Uterus (tissue), 4 donors: ENCODE measurements around the gene TMEM81. TPM values are rescaled to one million over a fixed set of nuclear protein-coding genes. Genes with fewer than 3 reads are reported as not detected.

Source experiments
- DNase-seq, 2 donors: peaks; one replicate each; pipeline ENCODE4 v3.0.0-alpha.2; 2019 to 2020
- H3K27ac ChIP-seq, 2 donors: fragments of 200-600 bp; sonication (generic); 1 replicate in 1 of 2; 2 replicates in 1 of 2; pipeline ENCODE4 v1.5.1; 2016 to 2018
- H3K27me3 ChIP-seq, 2 donors: fragments of 200-600 bp; sonication (generic); one replicate each; pipeline ENCODE4 v1.5.1; 2018 to 2019; ENCODE audit warnings: control low read depth in 1 of 2
- H3K36me3 ChIP-seq, 2 donors: fragments of 200-600 bp; sonication (generic); one replicate each; pipeline ENCODE4 v1.5.1; 2019; ENCODE audit warnings: control low read depth in 1 of 2
- H3K4me1 ChIP-seq, 2 donors: fragments of 200-600 bp; sonication (generic); one replicate each; pipeline ENCODE4 v1.5.1; 2018 to 2019; ENCODE audit warnings: control low read depth in 1 of 2
- H3K4me3 ChIP-seq, 2 donors: fragments of 200-600 bp; sonication (generic); 1 replicate in 1 of 2; 2 replicates in 1 of 2; pipeline ENCODE4 v1.5.1; 2018 to 2019; ENCODE audit warnings: mild to moderate bottlenecking in 1 of 2
- H3K9me3 ChIP-seq, 2 donors: fragments of 200-600 bp; sonication (generic); one replicate each; pipeline ENCODE4 v1.5.1; 2019; ENCODE audit warnings: control low read depth in 1 of 2
- POLR2A ChIP-seq, 2 donors: fragments of 450-650 bp; IDR thresholded peaks; one replicate each; pipeline ENCODE4 v1.6.1; 2016; ENCODE audit warnings: antibody characterized with exemption in 2 of 2, mild to moderate bottlenecking in 1 of 2, moderate library complexity in 1 of 2
- intact Hi-C: fragments of 100-400 bp; cut with DNase I; formaldehyde crosslinking; loops from one replicate; pipeline ENCODE4 v1.15.1; 2023; ENCODE audit warnings: low total_unique reads
- total RNA-seq, 4 donors: library from RNA; depleted of rRNA in 3 of 4; stranded (reverse); fragments of >200 nt in 3 of 4; gene quantifications; one replicate each; pipeline versions ENCODE4 v1.1.0 to v1.2.4, GENCODE V29; 2014 to 2023
- TF ChIP-seq, protein P1 (sequence below), 4 experiments: fragments of 200-600 bp in 2 of 4; fragments of 450-650 bp in 2 of 4; sonication (generic) in 2 of 4; IDR thresholded peaks; one replicate each; pipeline ENCODE4 v1.5.1; 2016 to 2019; ENCODE audit warnings: antibody characterized with exemption in 4 of 4, mild to moderate bottlenecking in 2 of 4, moderate library complexity in 1 of 4
- donor health status: DM: yes; HTN: yes; CAD: no.

The TMEM81 gene
- total RNA-seq, 4 donors from 2014 or later: 0.26 to 3.3 (median 1.7) TPM; not detected in 1

DNA sequence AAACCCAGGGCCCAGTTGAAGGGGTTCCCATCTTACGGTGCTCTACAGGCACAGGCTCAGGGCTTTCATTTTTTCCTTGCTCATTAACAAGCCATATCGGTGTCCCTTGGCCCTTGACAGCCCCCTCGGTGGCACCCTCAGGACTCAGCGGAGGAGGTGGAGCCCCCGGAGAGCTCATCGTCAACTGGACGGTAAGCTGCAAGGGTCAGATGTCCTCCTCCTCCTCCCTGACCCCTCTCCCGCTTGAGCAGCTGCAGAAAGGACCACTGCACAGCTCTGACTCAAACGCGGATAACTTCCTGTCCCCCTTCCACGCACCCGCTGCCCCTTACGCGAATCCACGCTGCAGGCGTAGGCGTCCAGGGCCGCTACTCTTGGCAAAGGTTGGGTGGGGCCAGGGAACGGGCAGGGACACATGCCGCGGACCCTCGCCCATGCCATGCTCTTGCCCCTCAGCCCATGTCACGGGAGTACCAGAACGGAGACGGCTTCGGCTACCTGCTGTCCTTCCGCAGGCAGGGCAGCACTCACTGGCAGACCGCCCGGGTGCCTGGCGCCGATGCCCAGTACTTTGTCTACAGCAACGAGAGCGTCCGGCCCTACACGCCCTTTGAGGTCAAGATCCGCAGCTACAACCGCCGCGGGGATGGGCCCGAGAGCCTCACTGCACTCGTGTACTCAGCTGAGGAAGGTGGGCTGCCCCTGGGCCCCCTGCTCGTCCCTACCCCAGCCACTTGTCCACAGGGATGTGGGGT, 14.7 kb downstream of the TMEM81 start:
- Histone ChIP-seq H3K4me1 (no peaks in the 10 kb centered on the region), H3K27ac (no peak overlapping the region), H3K9me3 (no peaks in the 10 kb centered on the region), H3K36me3 (no peaks in the 10 kb centered on the region), H3K4me3 (no peak overlapping the region), H3K27me3 (no peaks in the 10 kb centered on the region)
- peak in 1 of 2 donors; percentile 7 for DNase-seq
- intact Hi-C loops: no loop called here
- TF ChIP-seq POLR2A (IDR thresholded peaks at IDR 0.05): no peak
- TF ChIP-seq, protein P1, sequence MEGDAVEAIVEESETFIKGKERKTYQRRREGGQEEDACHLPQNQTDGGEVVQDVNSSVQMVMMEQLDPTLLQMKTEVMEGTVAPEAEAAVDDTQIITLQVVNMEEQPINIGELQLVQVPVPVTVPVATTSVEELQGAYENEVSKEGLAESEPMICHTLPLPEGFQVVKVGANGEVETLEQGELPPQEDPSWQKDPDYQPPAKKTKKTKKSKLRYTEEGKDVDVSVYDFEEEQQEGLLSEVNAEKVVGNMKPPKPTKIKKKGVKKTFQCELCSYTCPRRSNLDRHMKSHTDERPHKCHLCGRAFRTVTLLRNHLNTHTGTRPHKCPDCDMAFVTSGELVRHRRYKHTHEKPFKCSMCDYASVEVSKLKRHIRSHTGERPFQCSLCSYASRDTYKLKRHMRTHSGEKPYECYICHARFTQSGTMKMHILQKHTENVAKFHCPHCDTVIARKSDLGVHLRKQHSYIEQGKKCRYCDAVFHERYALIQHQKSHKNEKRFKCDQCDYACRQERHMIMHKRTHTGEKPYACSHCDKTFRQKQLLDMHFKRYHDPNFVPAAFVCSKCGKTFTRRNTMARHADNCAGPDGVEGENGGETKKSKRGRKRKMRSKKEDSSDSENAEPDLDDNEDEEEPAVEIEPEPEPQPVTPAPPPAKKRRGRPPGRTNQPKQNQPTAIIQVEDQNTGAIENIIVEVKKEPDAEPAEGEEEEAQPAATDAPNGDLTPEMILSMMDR (IDR thresholded peaks at IDR 0.05): no peak

DNA sequence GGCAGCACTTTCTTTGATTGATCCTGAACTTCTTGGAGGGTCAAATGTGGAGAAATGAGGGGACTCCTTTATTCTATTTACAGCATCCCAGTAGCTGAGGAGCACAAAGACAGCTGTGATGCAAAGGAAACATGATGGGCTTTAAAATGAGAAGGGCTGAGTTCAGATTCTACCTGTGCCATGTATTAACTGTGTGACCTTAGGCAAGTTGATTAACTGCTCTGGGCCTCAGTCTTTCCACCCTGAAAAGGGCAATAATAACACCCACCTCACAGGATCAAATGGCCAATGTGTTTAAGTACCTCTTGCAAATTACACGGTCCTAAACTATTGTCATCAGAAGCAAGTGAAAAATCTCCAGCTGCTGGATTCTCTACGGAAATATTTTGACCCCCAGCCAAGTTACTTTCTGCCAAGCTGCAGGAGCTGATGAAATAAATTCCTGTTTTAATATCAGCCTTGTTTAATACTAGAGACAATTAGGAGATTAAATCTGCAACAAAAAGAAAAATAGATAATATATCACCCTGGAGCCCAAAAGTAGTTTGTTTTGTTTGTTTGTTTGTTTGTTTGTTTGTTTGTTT, 15.7 kb downstream of the TMEM81 start:
- intact Hi-C loops: no loop called here
- no peaks in the 10 kb centered on the region for H3K36me3 ChIP-seq
- no peaks in the 10 kb centered on the region for H3K27me3 ChIP-seq

DNA sequence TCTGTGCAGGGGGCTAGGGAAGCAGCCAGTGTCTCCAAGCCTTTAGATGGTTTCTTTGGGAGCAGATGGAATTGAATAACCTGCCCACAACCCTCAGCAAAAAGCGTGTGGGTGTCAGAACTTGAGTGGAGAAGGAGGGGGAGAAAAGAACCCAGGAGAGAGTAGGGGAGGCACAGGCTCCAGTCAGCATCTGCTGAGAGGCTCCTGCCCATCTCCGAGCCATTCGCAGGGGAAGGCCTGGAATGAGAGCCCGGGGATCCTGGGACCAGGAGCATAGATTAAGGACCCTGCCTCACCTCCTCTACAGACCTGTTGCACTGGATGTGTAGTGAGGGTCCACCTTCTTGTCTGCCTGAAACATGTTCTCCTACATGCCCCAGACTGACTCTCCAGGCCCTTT, 16.3 kb downstream of the TMEM81 start:
- Histone ChIP-seq H3K9me3 (no peaks in the 10 kb centered on the region), H3K4me3 (no peak overlapping the region), H3K4me1 (no peaks in the 10 kb centered on the region), H3K27me3 (no peaks in the 10 kb centered on the region), H3K36me3 (no peaks in the 10 kb centered on the region), H3K27ac (no peak overlapping the region)
- intact Hi-C loops: no loop called here
- TF ChIP-seq, protein P1 (IDR thresholded peaks at IDR 0.05): no peak
- no peak for TF ChIP-seq POLR2A (IDR thresholded peaks at IDR 0.05)
- no peak for DNase-seq

More for the DNA sequence above, 15.7 kb downstream of the TMEM81 start:
- H3K4me1 ChIP-seq: no peaks in the 10 kb centered on the region
- H3K27ac ChIP-seq: no peak overlapping the region
- H3K4me3 ChIP-seq: no peak overlapping the region
- no peaks in the 10 kb centered on the region for H3K9me3 ChIP-seq
- TF ChIP-seq, protein P1 (IDR thresholded peaks at IDR 0.05): no peak
- no peak for TF ChIP-seq POLR2A (IDR thresholded peaks at IDR 0.05)
- no peak for DNase-seq

GRCh38 chr1:205067031-205067430, 17.2 kb downstream of the TMEM81 start:
- no peaks in the 10 kb centered on the region for H3K36me3 ChIP-seq
- H3K27ac ChIP-seq: no peak overlapping the region
- no peak for TF ChIP-seq POLR2A (IDR thresholded peaks at IDR 0.05)
- TF ChIP-seq, protein P1 (IDR thresholded peaks at IDR 0.05): no peak
- H3K27me3 ChIP-seq: no peaks in the 10 kb centered on the region
- H3K9me3 ChIP-seq: no peaks in the 10 kb centered on the region
- H3K4me1 ChIP-seq: no peaks in the 10 kb centered on the region
- DNase-seq: no peak
- no peak overlapping the region for H3K4me3 ChIP-seq
- intact Hi-C loops: no loop called here

DNA sequence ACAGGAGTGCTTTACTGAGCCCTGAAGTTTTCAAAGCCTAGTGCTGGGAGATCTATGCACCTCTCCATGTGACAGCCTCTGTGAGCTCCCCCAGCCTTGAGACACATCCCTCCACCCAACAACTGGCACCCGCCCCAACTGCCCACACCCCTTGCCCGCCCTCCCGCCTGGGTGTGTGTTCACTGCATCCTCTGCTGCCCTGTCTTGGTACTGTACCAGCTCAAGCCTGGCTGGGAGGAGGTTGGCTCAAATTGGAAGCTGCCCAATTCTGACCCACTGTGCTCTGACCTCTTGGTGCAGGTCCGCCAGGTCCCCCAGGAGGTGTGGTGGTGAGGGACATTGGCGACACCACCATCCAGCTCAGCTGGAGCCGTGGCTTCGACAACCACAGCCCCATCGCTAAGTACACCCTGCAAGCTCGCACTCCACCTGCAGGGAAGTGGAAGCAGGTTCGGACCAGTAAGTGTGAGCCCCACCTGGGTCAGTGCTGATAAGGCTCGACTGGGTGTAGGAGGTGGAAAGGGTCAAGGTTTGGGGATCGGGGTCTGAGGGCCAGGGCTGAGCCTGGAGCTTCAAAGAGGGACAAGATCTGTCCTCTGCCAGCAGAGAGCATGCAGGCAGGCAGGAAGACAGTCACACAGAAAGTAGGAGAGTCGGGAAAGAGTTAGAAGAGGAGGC, 18.0 kb downstream of the TMEM81 start:
- no peak overlapping the region for H3K4me3 ChIP-seq
- TF ChIP-seq POLR2A (IDR thresholded peaks at IDR 0.05): no peak
- TF ChIP-seq, protein P1 (IDR thresholded peaks at IDR 0.05): no peak
- intact Hi-C loops: no loop called here
- no peaks in the 10 kb centered on the region for H3K4me1 ChIP-seq
- no peak for DNase-seq
- no peaks in the 10 kb centered on the region for H3K9me3 ChIP-seq
- H3K27me3 ChIP-seq: no peaks in the 10 kb centered on the region
- no peaks in the 10 kb centered on the region for H3K36me3 ChIP-seq
- H3K27ac ChIP-seq: no peak overlapping the region
